Loucy (cell line): ENCODE results near the gene AGBL4.

ENCODE experiments used
- H2AFZ ChIP-seq: fragments of 200-600 bp; sonication (generic); 2 replicates; pipeline ENCODE4 v1.6.0; 2016; ENCODE audit warnings: antibody characterized with exemption, mild to moderate bottlenecking, low read length, moderate library complexity
- H3F3A ChIP-seq: fragments of 200-600 bp; 2 replicates; pipeline ENCODE4 v1.6.0; 2016; ENCODE audit warnings: antibody characterized with exemption, low read depth, mild to moderate bottlenecking
- H3K27me3 ChIP-seq: fragments of 200-600 bp; sonication (generic); 2 replicates; pipeline ENCODE4 v1.6.1; 2014; ENCODE audit warnings: low read length, mild to moderate bottlenecking; ENCODE audit not compliant: insufficient read depth, poor library complexity, severe bottlenecking
- H3K36me3 ChIP-seq: fragments of 200-600 bp; sonication (generic); 2 replicates; pipeline ENCODE4 v1.6.1; 2016; ENCODE audit warnings: low read length; ENCODE audit not compliant: insufficient read depth
- H3K4me1 ChIP-seq: fragments of 200-600 bp; sonication (generic); 2 replicates; pipeline ENCODE4 v1.5.1; 2014; ENCODE audit warnings: low read length, mild to moderate bottlenecking; ENCODE audit not compliant: insufficient read depth, poor library complexity, severe bottlenecking
- H3K4me2 ChIP-seq: fragments of 200-600 bp; sonication (generic); 2 replicates; pipeline ENCODE4 v1.6.0; 2014; ENCODE audit warnings: antibody characterized with exemption, low read length, low read depth, mild to moderate bottlenecking; ENCODE audit not compliant: poor library complexity, severe bottlenecking
- H3K4me3 ChIP-seq: fragments of 200-600 bp; sonication (generic); 2 replicates; pipeline ENCODE4 v1.5.1; 2014; ENCODE audit warnings: low read length, mild to moderate bottlenecking, mixed read lengths; ENCODE audit not compliant: poor library complexity, severe bottlenecking
- H3K79me2 ChIP-seq: fragments of 200-600 bp; sonication (generic); 2 replicates; pipeline ENCODE4 v1.6.1; 2014; ENCODE audit warnings: low read length; ENCODE audit not compliant: insufficient read depth
- H3K9ac ChIP-seq: fragments of 200-600 bp; sonication (generic); 2 replicates; pipeline ENCODE4 v1.6.0; 2014; ENCODE audit warnings: mild to moderate bottlenecking, low read depth, low read length, moderate library complexity; ENCODE audit not compliant: poor library complexity, severe bottlenecking
- H3K9me2 ChIP-seq: fragments of 200-600 bp; sonication (generic); replicated peaks from 2 replicates; pipeline ENCODE4 v1.6.1; 2016; ENCODE audit warnings: low read depth, low read length, mixed read lengths
- H3K9me3 ChIP-seq: fragments of 200-600 bp; sonication (generic); 2 replicates; pipeline ENCODE4 v1.6.1; 2014; ENCODE audit warnings: mild to moderate bottlenecking, antibody characterized with exemption, low read length, low read depth; ENCODE audit not compliant: insufficient read depth
- H4K20me1 ChIP-seq: fragments of 200-600 bp; sonication (generic); 2 replicates; pipeline ENCODE4 v1.6.0; 2014; ENCODE audit warnings: antibody characterized with exemption, low read length, mild to moderate bottlenecking; ENCODE audit not compliant: insufficient read depth, poor library complexity, severe bottlenecking
- EZH2phosphoT487 ChIP-seq: fragments of 200-600 bp; IDR thresholded peaks from 2 replicates; pipeline ENCODE4 v1.6.1; 2018; ENCODE audit warnings: antibody characterized with exemption, mild to moderate bottlenecking, moderate library complexity, borderline replicate concordance
- TF ChIP-seq, protein P1 (sequence below): fragments of 200-600 bp; sonication (generic); conservative IDR thresholded peaks from 2 replicates; pipeline ENCODE4 v1.5.1; 2014; ENCODE audit warnings: mild to moderate bottlenecking, antibody characterized with exemption, low read length

Gene AGBL4

DNA sequence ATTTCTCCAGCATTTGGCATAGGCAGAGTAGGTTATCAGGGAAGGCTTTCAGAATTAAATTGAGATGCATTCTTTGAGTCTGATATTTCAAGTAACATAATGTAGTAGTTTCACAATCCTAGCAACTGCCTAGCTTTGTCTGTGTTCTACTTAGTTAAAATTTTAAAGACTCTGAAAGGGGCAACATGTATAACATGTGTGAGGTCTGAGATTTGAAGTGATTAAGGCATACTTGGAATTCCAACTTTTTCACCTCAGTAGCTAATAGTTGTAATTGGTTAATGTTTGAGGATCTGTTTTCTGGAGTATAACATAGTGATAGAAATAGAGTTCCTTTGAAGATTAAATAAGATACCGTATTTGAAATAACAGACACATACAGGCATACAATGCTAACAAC lies 911.8 kb downstream of the AGBL4 start:
- Histone ChIP-seq H3K27me3 (no peaks in the 10 kb centered on the region), H3K36me3 (no peaks in the 10 kb centered on the region), H3K9me3 (no peaks in the 10 kb centered on the region; the same call in 1 of the 2 replicates), H3K4me3 (no peak overlapping the region), H3K79me2 (no peaks in the 10 kb centered on the region), H3F3A (no peaks in the 10 kb centered on the region), H4K20me1 (no peaks in the 10 kb centered on the region), H3K9ac (no peak overlapping the region), H3K4me1 (no peaks in the 10 kb centered on the region), H3K9me2 (no peaks in the 10 kb centered on the region), H2AFZ (no peak overlapping the region), H3K4me2 (no peak overlapping the region)
- TF ChIP-seq, protein P1, sequence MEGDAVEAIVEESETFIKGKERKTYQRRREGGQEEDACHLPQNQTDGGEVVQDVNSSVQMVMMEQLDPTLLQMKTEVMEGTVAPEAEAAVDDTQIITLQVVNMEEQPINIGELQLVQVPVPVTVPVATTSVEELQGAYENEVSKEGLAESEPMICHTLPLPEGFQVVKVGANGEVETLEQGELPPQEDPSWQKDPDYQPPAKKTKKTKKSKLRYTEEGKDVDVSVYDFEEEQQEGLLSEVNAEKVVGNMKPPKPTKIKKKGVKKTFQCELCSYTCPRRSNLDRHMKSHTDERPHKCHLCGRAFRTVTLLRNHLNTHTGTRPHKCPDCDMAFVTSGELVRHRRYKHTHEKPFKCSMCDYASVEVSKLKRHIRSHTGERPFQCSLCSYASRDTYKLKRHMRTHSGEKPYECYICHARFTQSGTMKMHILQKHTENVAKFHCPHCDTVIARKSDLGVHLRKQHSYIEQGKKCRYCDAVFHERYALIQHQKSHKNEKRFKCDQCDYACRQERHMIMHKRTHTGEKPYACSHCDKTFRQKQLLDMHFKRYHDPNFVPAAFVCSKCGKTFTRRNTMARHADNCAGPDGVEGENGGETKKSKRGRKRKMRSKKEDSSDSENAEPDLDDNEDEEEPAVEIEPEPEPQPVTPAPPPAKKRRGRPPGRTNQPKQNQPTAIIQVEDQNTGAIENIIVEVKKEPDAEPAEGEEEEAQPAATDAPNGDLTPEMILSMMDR, result no peak
- no peak for TF ChIP-seq EZH2phosphoT487

DNA sequence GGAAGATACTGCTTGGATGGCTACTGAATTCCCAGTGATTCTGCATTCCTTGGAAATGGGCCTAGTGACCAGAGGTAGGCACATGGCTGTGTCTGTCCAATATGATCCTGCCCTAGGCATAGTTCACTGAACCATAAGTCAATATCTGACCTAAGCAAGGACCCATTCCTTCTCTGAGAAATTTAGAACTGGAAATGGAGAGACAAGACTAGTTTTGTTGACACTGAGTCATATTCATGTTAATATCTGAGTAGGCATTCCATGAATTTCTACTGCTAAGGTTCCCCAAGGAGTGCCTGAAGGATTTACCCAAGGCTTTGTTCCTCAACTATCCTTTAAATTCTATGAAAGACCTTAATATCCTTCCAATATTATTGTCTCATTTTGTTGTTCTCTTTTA lies 917.3 kb downstream of the AGBL4 start:
- Histone ChIP-seq H3K9me3 (no peaks in the 10 kb centered on the region), H3K4me1 (no peaks in the 10 kb centered on the region), H3K4me3 (no peak overlapping the region), H2AFZ (no peak overlapping the region), H3F3A (no peaks in the 10 kb centered on the region), H3K79me2 (no peaks in the 10 kb centered on the region), H3K9me2 (no peaks in the 10 kb centered on the region), H3K27me3 (no peaks in the 10 kb centered on the region), H4K20me1 (no peaks in the 10 kb centered on the region), H3K4me2 (no peak overlapping the region), H3K36me3 (no peaks in the 10 kb centered on the region), H3K9ac (no peak overlapping the region)
- TF ChIP-seq, protein P1, result no peak
- no peak for TF ChIP-seq EZH2phosphoT487

DNA sequence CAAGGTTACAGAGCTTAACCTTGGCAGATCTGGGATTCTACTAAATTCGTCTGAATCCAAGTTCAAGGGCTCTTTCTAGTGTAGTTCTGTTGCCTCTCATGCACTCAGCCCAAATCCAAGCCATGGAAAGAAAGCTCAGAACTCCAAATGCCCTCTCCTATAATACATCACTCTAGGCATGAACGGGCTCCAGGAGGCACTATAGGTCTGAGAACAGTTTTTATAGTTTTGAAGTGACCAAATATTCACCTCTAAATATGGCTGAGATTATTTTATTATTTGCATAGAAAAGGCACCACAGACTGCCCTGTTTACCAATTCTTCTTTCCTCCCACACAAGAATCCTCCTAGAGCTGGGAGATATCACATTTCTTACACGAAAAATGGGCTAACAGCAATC lies 919.2 kb downstream of the AGBL4 start:
- no peaks in the 10 kb centered on the region for H3K9me3 ChIP-seq
- H3F3A ChIP-seq, result no peaks in the 10 kb centered on the region
- no peak for TF ChIP-seq EZH2phosphoT487
- TF ChIP-seq, protein P1, result no peak
- H3K36me3 ChIP-seq, result no peaks in the 10 kb centered on the region
- no peak overlapping the region for H3K4me2 ChIP-seq
- no peak overlapping the region for H3K4me3 ChIP-seq
- no peaks in the 10 kb centered on the region for H4K20me1 ChIP-seq
- H3K4me1 ChIP-seq, result no peaks in the 10 kb centered on the region
- no peak overlapping the region for H2AFZ ChIP-seq
- H3K79me2 ChIP-seq, result no peaks in the 10 kb centered on the region
- no peaks in the 10 kb centered on the region for H3K27me3 ChIP-seq
- no peak overlapping the region for H3K9ac ChIP-seq
- no peaks in the 10 kb centered on the region for H3K9me2 ChIP-seq
